ENCODE data around the gene NUBP1. TPM values are rescaled to one million over a fixed set of nuclear protein-coding genes. Genes with fewer than 3 reads are reported as not detected.

The NUBP1 gene
- total RNA-seq, 2 experiments from 2014 or later, result 22.8 to 23.1 TPM

- Mint-ChIP-seq H3K4me1 (ENCODE audit: low read depth) (peaks cover 4% of the 10 kb centered on the region), H3K4me3 (no peak overlapping the region)
- CTCF ChIA-PET, result no interaction called here
These were observed 73.9 kb downstream of the NUBP1 start for GRCh38 chr16:10817514-10817913.

GRCh38 chr16:10817963-10818941, 74.6 kb downstream of the NUBP1 start, which contains the start of gene TVP23A:
TSS of gene TVP23A (minus strand) at chr16:10818794. CDS start at chr16:10818493, 301 bp downstream.
- TF ChIP-seq CTCF (IDR thresholded peaks at IDR 0.05), result no peak
- intact Hi-C loops (cut with micrococcal nuclease), result loop anchor here (10.0 kb wide), 1 partner anchor 97 kb away; no protein-coding TSS in a partner anchor
- DNase-seq (no peak), ATAC-seq (no peak)
- H3K4me1 Mint-ChIP-seq (ENCODE audit: low read depth), result no peaks in the 10 kb centered on the region
- H3K4me3 Mint-ChIP-seq, result no peak within 1 kb of the TSS
- no peaks in the 10 kb centered on the region for H3K9me3 Mint-ChIP-seq
- POLR2A ChIA-PET, result no interaction called here
- CTCF ChIA-PET, result no interaction called here
- no peaks in the 10 kb centered on the region for H3K36me3 Mint-ChIP-seq (ENCODE audit: low read depth)
- H3K27me3 Mint-ChIP-seq, result peaks cover 3% of the 10 kb centered on the region
- no peak within 1 kb of the TSS for H3K27ac Mint-ChIP-seq

More at GRCh38 chr16:10817514-10817913, 73.9 kb downstream of the NUBP1 start:
- intact Hi-C loops (cut with micrococcal nuclease), result loop anchor here (10.0 kb wide), 1 partner anchor 97 kb away; no protein-coding TSS in a partner anchor
- Mint-ChIP-seq H3K27me3 (peaks cover 3% of the 10 kb centered on the region), H3K9me3 (no peaks in the 10 kb centered on the region), H3K36me3 (ENCODE audit: low read depth) (no peaks in the 10 kb centered on the region), H3K27ac (no peak overlapping the region)
- POLR2A ChIA-PET, result no interaction called here
- no peak for DNase-seq
- no peak for TF ChIP-seq CTCF (IDR thresholded peaks at IDR 0.05)
- ATAC-seq, result no peak

Other genes with a start within 250 kb of the NUBP1 start
- not detected for gene EMP2, start 163.2 kb upstream of the NUBP1 start, total RNA-seq
- gene TEKT5, start 48.9 kb upstream of the NUBP1 start, total RNA-seq, result under 1 TPM; 0.16 to 0.43 TPM
- not detected for gene TVP23A, start 75.0 kb downstream of the NUBP1 start, total RNA-seq
- 1 to 10 TPM; 4.4 to 5.3 TPM for gene CIITA, start 133.4 kb downstream of the NUBP1 start, total RNA-seq
- gene DEXI, start 198.6 kb downstream of the NUBP1 start, total RNA-seq, result 10 to 100 TPM; 24.8 to 25.3 TPM
- gene CLEC16A, start 200.7 kb downstream of the NUBP1 start, total RNA-seq, result 10 to 100 TPM; 20.4 to 21.7 TPM